ENCODE measurements around the gene ETHE1. TPM values are rescaled to one million over a fixed set of nuclear protein-coding genes. Genes with fewer than 3 reads are reported as not detected.

Gene ETHE1
- total RNA-seq, 3 donors from 2014 or later = 235 to 713 (median 450) TPM

DNA sequence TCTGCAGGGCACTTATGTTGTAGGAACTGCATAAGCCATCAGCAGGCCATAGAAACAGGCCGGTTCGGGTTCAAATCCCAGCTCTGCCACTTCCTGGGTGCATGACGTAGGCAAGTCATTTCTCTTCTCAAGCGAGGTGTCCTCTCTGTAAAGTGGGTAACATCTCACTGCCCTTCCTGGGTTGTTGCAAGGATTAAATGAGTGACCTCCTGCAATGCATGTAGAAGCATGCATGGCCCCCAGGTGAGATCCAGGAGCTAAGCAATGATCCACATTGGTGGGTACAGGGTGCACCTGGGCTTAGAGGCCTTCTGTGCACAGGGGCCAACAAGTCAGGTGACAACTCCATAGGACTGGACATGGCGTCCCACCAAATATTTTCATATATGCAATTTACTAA, 36.2 kb downstream of the ETHE1 start:
- no peak overlapping the region for H3K4me3 ChIP-seq
- no peaks in the 10 kb centered on the region for H3K9me3 ChIP-seq
- ATAC-seq (no peak), DNase-seq (no peak)
- H3K4me1 ChIP-seq (ENCODE audit: low read depth) = no peaks in the 10 kb centered on the region
- H3K36me3 ChIP-seq (ENCODE audit: low read depth) = peaks cover 4% of the 10 kb centered on the region
- no peak for TF ChIP-seq CTCF (IDR thresholded peaks at IDR 0.05)
- intact Hi-C loops (cut with DNase I, micrococcal nuclease) = no loop called here

- ATAC-seq = no peak
- Histone ChIP-seq H3K4me3 (no peak overlapping the region), H3K36me3 (ENCODE audit: low read depth) (no peaks in the 10 kb centered on the region), H3K4me1 (ENCODE audit: low read depth) (no peaks in the 10 kb centered on the region), H3K9me3 (no peaks in the 10 kb centered on the region)
- intact Hi-C loops (cut with DNase I, micrococcal nuclease) = no loop called here
- DNase-seq = no peak
- no peak for TF ChIP-seq CTCF (IDR thresholded peaks at IDR 0.05)
Observed at GRCh38 chr19:43489979-43490599, 36.9 kb downstream of the ETHE1 start.

- intact Hi-C loops (cut with DNase I, micrococcal nuclease) = no loop called here
- no peak for DNase-seq
- ATAC-seq = no peak
Observed at GRCh38 chr19:43489310-43489709, 37.7 kb downstream of the ETHE1 start.

DNA sequence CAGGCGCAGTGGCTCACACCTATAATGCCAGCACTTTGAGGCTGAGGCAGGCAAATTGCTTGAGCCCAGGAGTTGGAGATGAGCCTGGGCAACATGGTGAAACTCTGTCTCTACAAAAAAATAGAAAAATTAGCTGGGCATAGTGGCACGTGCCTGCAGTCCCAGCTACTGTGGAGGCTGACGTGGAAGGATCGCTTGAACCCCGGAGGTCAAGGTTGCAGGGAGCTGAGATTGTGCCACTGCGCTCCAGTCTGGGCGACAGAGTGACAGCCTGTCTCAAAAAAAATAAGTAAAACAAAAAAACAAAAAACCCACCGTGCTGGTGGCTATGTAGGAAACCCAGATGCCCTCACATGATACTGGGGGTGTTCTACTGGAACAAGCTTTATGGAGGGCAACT, 38.8 kb downstream of the ETHE1 start:
- no peaks in the 10 kb centered on the region for H3K4me1 ChIP-seq (ENCODE audit: low read depth)
- ATAC-seq (no peak), DNase-seq (no peak)
- H3K4me3 ChIP-seq = no peak overlapping the region
- no peaks in the 10 kb centered on the region for H3K9me3 ChIP-seq
- H3K36me3 ChIP-seq (ENCODE audit: low read depth) = no peaks in the 10 kb centered on the region
- intact Hi-C loops (cut with DNase I, micrococcal nuclease) = no loop called here
- TF ChIP-seq CTCF (IDR thresholded peaks at IDR 0.05) = no peak

More at GRCh38 chr19:43489310-43489709, 37.7 kb downstream of the ETHE1 start:
- Histone ChIP-seq H3K4me1 (ENCODE audit: low read depth) (no peaks in the 10 kb centered on the region), H3K4me3 (no peak overlapping the region), H3K9me3 (no peaks in the 10 kb centered on the region), H3K36me3 (ENCODE audit: low read depth) (no peaks in the 10 kb centered on the region)
- TF ChIP-seq CTCF (IDR thresholded peaks at IDR 0.05) = no peak

DNA sequence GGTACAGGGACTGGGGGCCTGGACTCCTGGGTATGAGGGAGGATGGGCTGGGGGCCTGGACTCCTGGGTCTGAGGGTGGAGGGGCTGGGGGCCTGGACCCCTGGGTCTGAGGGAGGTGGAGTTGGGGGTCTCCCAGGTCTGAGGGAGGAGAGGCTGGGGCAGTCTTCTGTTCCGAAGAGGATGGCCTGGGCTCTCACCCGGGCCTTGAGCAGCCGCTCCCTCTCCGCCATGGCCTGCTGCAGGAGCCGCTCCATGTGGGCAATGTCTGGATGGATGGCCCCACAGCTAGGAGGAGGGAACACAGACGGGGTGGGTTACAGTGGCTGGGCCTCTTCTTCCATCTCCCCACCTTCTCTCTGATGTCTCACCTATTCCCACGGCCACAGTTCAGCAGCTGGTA, 40.6 kb downstream of the ETHE1 start:
- Histone ChIP-seq H3K4me3 (no peak overlapping the region), H3K9me3 (no peaks in the 10 kb centered on the region), H3K4me1 (ENCODE audit: low read depth) (no peaks in the 10 kb centered on the region), H3K36me3 (ENCODE audit: low read depth) (no peaks in the 10 kb centered on the region)
- no peak for TF ChIP-seq CTCF (IDR thresholded peaks at IDR 0.05)
- no peak for DNase-seq
- intact Hi-C loops (cut with DNase I, micrococcal nuclease) = no loop called here
- no peak for ATAC-seq

DNA sequence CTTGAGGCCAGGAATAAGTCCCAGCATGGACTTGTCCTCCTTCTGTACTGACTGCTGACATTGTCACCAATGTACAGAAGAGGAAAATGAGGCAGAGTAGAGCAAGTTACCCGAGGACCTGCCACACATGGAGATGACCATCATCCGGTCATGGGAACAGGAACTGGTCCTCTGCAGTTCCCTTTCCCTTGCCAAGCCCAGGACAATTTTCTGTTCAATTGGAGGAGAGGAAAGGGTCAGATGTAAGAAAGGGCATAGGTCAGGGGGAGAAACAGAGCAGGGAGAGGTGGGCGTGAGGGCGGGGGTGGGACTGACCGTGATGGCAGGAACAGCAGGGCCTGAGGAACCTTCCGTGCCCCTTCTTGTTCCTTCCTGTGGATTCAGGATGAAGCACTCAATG, 41.0 kb downstream of the ETHE1 start:
- H3K9me3 ChIP-seq = no peaks in the 10 kb centered on the region
- no peak for ATAC-seq
- no peak for TF ChIP-seq CTCF (IDR thresholded peaks at IDR 0.05)
- no peaks in the 10 kb centered on the region for H3K36me3 ChIP-seq (ENCODE audit: low read depth)
- no peak overlapping the region for H3K4me3 ChIP-seq
- no peak for DNase-seq
- no peaks in the 10 kb centered on the region for H3K4me1 ChIP-seq (ENCODE audit: low read depth)
- intact Hi-C loops (cut with DNase I, micrococcal nuclease) = no loop called here
